ENCODE results near the gene PGLYRP4. TPM values are rescaled to one million over a fixed set of nuclear protein-coding genes. Genes with fewer than 3 reads are reported as not detected.

The PGLYRP4 gene
- total RNA-seq, 2 experiments from 2014 or later = not detected

DNA sequence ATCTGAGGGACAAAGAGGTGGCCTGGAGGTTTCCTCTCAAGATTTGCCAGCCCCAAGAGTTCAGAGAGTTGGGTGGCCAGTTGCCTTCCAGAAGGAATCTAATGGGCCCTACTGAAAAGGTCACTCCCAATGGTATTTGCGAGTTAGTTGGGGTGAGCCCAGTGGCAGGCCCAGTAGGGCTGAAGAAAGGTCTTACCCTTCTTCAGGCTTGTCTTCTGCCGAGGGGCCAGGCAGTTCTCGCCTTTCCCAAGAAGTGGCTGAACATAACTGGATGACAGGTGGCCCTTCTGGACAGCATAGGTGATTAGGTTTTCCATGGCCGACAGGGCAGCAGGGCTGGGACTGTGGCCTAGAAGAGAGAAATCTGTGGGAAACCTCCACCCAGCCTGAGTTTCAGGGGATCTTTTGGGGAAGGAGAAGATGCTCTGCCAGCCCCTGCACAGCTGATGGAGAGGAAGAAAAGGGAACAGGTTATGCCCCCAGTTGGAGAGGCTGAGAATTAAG is 7.2 kb downstream of the PGLYRP4 start:
- no peak for ATAC-seq
- H3K9me3 Mint-ChIP-seq = no peaks in the 10 kb centered on the region
- ChIA-PET POLR2A (no interaction called here), CTCF (interaction anchor here (6.4 kb wide), 1 partner anchor 13 kb away, joined by 35 read pairs; no protein-coding TSS in a partner anchor)
- H3K27ac Mint-ChIP-seq = no peak overlapping the region
- no peaks in the 10 kb centered on the region for H3K36me3 Mint-ChIP-seq (ENCODE audit: low read depth)
- H3K27me3 Mint-ChIP-seq = peaks cover 15% of the 10 kb centered on the region
- no peak overlapping the region for H3K4me3 Mint-ChIP-seq
- intact Hi-C loops (cut with micrococcal nuclease) = no loop called here
- TF ChIP-seq, protein P1, sequence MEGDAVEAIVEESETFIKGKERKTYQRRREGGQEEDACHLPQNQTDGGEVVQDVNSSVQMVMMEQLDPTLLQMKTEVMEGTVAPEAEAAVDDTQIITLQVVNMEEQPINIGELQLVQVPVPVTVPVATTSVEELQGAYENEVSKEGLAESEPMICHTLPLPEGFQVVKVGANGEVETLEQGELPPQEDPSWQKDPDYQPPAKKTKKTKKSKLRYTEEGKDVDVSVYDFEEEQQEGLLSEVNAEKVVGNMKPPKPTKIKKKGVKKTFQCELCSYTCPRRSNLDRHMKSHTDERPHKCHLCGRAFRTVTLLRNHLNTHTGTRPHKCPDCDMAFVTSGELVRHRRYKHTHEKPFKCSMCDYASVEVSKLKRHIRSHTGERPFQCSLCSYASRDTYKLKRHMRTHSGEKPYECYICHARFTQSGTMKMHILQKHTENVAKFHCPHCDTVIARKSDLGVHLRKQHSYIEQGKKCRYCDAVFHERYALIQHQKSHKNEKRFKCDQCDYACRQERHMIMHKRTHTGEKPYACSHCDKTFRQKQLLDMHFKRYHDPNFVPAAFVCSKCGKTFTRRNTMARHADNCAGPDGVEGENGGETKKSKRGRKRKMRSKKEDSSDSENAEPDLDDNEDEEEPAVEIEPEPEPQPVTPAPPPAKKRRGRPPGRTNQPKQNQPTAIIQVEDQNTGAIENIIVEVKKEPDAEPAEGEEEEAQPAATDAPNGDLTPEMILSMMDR (IDR thresholded peaks at IDR 0.05) = no peak
- H3K4me1 Mint-ChIP-seq (ENCODE audit: low read depth) = peaks cover 45% of the 10 kb centered on the region
- no peak for DNase-seq

DNA sequence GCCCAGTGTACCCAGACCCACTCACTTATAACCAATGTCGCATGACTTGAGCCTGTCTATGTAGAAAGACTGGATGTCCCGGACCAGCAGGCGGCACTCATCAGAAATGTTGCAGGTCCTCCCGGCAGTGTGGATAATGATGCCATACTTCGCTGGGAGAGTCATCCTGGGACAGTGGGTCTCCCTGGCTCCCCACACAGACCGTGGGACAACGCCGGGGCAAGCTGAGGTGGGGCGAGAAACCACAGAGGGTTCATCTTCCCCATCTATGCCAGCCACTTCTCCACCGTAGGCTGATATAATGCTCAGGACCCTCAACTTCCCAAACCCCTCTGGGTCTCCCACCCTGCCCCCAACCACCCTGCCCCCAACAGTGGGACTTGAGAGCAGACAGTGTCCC is 8.3 kb downstream of the PGLYRP4 start:
- Mint-ChIP-seq H3K27me3 (peaks cover 13% of the 10 kb centered on the region), H3K4me1 (ENCODE audit: low read depth) (peaks cover 33% of the 10 kb centered on the region), H3K4me3 (no peak overlapping the region), H3K27ac (peak overlapping the region; percentile 16), H3K36me3 (ENCODE audit: low read depth) (no peaks in the 10 kb centered on the region), H3K9me3 (no peaks in the 10 kb centered on the region)
- no peak for DNase-seq
- CTCF ChIA-PET = interaction anchor here (6.4 kb wide), 1 partner anchor 14 kb away, joined by 35 read pairs; no protein-coding TSS in a partner anchor
- intact Hi-C loops (cut with micrococcal nuclease) = no loop called here
- TF ChIP-seq, protein P1 (IDR thresholded peaks at IDR 0.05) = no peak
- POLR2A ChIA-PET = no interaction called here
- no peak for ATAC-seq

DNA sequence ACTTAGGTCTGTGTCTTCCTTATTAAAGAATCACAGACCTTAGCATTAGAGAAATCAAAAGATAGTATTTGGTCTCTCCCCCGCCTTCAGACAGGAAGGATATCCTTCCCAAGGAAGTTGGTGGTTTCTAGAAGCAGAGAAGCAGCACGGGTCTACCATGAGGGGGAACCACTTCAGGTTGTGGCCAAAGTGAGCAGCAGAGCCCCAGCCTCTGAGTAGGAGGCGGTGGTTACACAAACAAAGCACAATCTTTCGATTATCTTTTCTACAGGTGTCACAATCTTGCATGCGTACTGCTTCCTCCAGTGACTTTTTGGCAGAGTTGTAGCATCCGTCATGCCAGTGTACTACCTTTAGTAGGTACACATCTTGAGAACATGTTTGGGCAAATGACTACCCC is 8.8 kb downstream of the PGLYRP4 start:
- intact Hi-C loops (cut with micrococcal nuclease) = no loop called here
- ChIA-PET POLR2A (no interaction called here), CTCF (interaction anchor here (1.0 kb wide), 1 partner anchor 14 kb away, joined by 3 read pairs; no protein-coding TSS in a partner anchor)
- ATAC-seq = peak; percentile 70
- Mint-ChIP-seq H3K27ac (peak overlapping the region; percentile 16), H3K27me3 (peaks cover 13% of the 10 kb centered on the region), H3K4me1 (ENCODE audit: low read depth) (peaks cover 30% of the 10 kb centered on the region), H3K36me3 (ENCODE audit: low read depth) (no peaks in the 10 kb centered on the region), H3K4me3 (no peak overlapping the region), H3K9me3 (no peaks in the 10 kb centered on the region)
- TF ChIP-seq, protein P1 (IDR thresholded peaks at IDR 0.05) = no peak
- peak; percentile 40 for DNase-seq

DNA sequence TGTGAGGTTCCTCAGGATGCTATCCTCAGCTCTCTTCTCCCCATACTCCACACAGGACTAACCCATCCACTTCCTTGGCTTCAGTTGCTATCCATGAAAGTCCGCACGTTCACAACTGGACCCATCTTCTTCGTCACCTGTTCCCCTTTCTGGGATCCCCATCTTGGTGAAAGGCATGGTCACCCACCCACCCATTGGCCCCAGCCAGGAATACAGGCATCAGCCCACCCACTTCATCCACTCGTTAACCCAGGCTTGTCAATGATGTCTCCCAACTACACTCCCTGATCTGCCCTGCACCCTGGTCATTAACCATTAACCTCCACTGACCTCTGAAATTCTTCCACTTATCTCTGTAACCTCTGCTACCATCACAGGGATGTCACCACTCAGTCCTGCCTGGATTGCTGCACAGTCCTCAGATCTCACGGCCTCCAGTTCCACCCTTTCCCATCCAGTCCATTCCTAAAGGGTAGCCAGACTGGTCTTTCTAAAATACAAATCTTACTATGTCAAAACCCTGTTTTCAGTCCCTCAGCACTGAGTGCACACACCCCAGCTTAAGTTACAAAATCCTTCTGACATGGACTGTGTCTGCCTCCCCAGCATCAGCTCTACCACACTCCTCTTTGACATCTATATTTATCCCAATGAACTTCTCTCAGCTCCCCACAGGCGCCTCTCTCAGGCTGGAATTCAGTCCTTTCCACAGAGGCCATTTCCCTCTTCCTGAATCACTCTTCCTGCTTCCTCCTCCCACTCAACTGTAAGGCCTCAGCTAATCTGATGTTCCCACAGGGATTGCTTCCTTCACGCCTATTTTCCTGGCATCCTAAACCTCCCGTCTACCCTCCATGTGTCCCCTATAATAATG is 10.4 kb downstream of the PGLYRP4 start:
- Mint-ChIP-seq H3K36me3 (ENCODE audit: low read depth) (no peaks in the 10 kb centered on the region), H3K27ac (no peak overlapping the region), H3K4me1 (ENCODE audit: low read depth) (peaks cover 16% of the 10 kb centered on the region), H3K9me3 (no peaks in the 10 kb centered on the region), H3K27me3 (peaks cover 10% of the 10 kb centered on the region), H3K4me3 (no peak overlapping the region)
- TF ChIP-seq, protein P1 (IDR thresholded peaks at IDR 0.05) = no peak
- POLR2A ChIA-PET = no interaction called here
- CTCF ChIA-PET = interaction anchor here (1.2 to 2.3 kb wide), 4 partner anchors 13 to 156 kb away, joined by 3 to 9 read pairs (median 8); no protein-coding TSS in a partner anchor
- no peak for DNase-seq
- intact Hi-C loops (cut with micrococcal nuclease) = no loop called here
- no peak for ATAC-seq

DNA sequence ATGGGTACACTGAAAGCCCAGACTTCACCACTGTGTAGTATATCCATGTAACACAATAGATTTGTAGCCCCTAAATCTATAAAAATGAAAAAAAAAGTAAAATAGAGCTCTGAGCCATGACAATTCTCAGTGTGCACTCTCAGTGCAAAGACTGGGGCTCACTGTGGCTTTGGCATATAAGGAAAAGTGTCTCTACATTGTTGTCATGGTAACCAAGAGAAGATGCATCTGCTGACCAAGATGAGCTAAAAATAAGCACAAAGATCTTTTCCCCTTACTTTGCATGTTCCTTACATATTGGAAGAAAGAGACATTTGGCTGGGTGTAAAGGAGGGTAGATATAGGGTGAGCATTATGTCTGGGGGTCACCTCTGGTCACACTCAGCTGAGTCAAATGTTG is 12.0 kb downstream of the PGLYRP4 start:
- CTCF ChIA-PET = interaction anchor here (1.1 to 2.3 kb wide), 5 partner anchors 15 to 158 kb away, joined by 3 to 9 read pairs (median 8); no protein-coding TSS in a partner anchor
- TF ChIP-seq, protein P1 (IDR thresholded peaks at IDR 0.05) = no peak
- DNase-seq (no peak), ATAC-seq (no peak)
- intact Hi-C loops (cut with micrococcal nuclease) = no loop called here
- POLR2A ChIA-PET = interaction anchor here (1.3 kb wide), 1 partner anchor 9 kb away, joined by 4 read pairs; no protein-coding TSS in a partner anchor
- peaks cover 4% of the 10 kb centered on the region for H3K27me3 Mint-ChIP-seq
- H3K4me3 Mint-ChIP-seq = no peak overlapping the region
- H3K36me3 Mint-ChIP-seq (ENCODE audit: low read depth) = no peaks in the 10 kb centered on the region
- no peak overlapping the region for H3K27ac Mint-ChIP-seq
- H3K4me1 Mint-ChIP-seq (ENCODE audit: low read depth) = peaks cover 16% of the 10 kb centered on the region
- peaks cover under 1% of the 10 kb centered on the region for H3K9me3 Mint-ChIP-seq

All from activated CD8-positive, alpha-beta T cell treated with anti-CD3 and anti-CD28 coated beads for 36 hours (primary cell).